ENCODE measurements around the gene APC2.

GRCh38 chr19:1492474-1493006 is 42.6 kb downstream of the APC2 start:
- TF ChIP-seq CTCF (IDR thresholded peaks at IDR 0.05): no peak
- no peak for TF ChIP-seq POLR2A (IDR thresholded peaks at IDR 0.05)
- no peak for TF ChIP-seq EP300 (IDR thresholded peaks at IDR 0.05)

All from ovary (tissue), 3 donors.